Activated B cell treated with CpG ODN at 0.5 μM for 24 hours (primary cell): ENCODE results near the gene ADAMTS17. TPM values are rescaled to one million over a fixed set of nuclear protein-coding genes. Genes with fewer than 3 reads are reported as not detected.

Experiments used
- ATAC-seq: fragments of 200-7000 bp; cut with Tn5 transposase; one replicate; pipeline ENCODE4 v1.10.0; 2021; ENCODE audit warnings: low read depth, mild to moderate bottlenecking, moderate library complexity
- CTCF ChIA-PET: fragments of 350-600 bp; sonication (Branson Sonifier 250); formaldehyde crosslinking; loops from one replicate; lab custom pipeline; 2021; ENCODE audit warnings: antibody characterized with exemption; lab: Charles Lee
- POLR2A ChIA-PET: fragments of 350-600 bp; sonication (Branson Sonifier 250); formaldehyde crosslinking; loops from one replicate; lab custom pipeline; 2021; ENCODE audit warnings: antibody characterized with exemption; lab: Charles Lee
- DNase-seq: peaks from one replicate; pipeline ENCODE4 v3.0.0; 2022
- H3K27ac Mint-ChIP-seq: one replicate; pipeline ENCODE4 v1.8.0; 2020; ENCODE audit warnings: mixed read lengths
- H3K27me3 Mint-ChIP-seq: one replicate; pipeline ENCODE4 v1.8.0; 2021; ENCODE audit warnings: mixed read lengths
- H3K36me3 Mint-ChIP-seq: one replicate; pipeline ENCODE4 v1.8.0; 2021; ENCODE audit warnings: low read depth, mixed read lengths
- H3K4me1 Mint-ChIP-seq: one replicate; pipeline ENCODE4 v1.8.0; 2021; ENCODE audit warnings: mixed read lengths
- H3K4me3 Mint-ChIP-seq: one replicate; pipeline ENCODE4 v1.8.0; 2020; ENCODE audit warnings: mild to moderate bottlenecking, mixed read lengths
- H3K9me3 Mint-ChIP-seq: one replicate; pipeline ENCODE4 v1.8.0; 2020; ENCODE audit warnings: mixed read lengths
- CTCF ChIP-seq: fragments of 200-600 bp; IDR thresholded peaks from one replicate; pipeline ENCODE4 v1.8.0; 2022; ENCODE audit warnings: antibody characterized with exemption, mild to moderate bottlenecking
- intact Hi-C: fragments of 100-400 bp; cut with micrococcal nuclease; formaldehyde crosslinking; loops from one replicate; pipeline ENCODE4 v1.15.1; 2024
- total RNA-seq: library from RNA; stranded (reverse); gene quantifications from 2 replicates; pipeline ENCODE4 v1.2.3, GENCODE V29; 2022

ADAMTS17 gene
- total RNA-seq, 1 donor from 2014 or later, result 1.6 TPM

GRCh38 chr15:100108346-100108745 is 233.4 kb downstream of the ADAMTS17 start:
- ATAC-seq, result no peak
- Mint-ChIP-seq H3K36me3 (no peaks in the 10 kb centered on the region), H3K27ac (no peak overlapping the region), H3K4me3 (no peak overlapping the region), H3K9me3 (no peaks in the 10 kb centered on the region), H3K27me3 (peaks cover 3% of the 10 kb centered on the region), H3K4me1 (no peaks in the 10 kb centered on the region)
- ChIA-PET POLR2A (no interaction called here), CTCF (no interaction called here)
- intact Hi-C loops, result no loop called here
- TF ChIP-seq CTCF, result no peak
- no peak for DNase-seq

GRCh38 chr15:100107606-100108225 is 234.1 kb downstream of the ADAMTS17 start:
- Mint-ChIP-seq H3K4me3 (no peak overlapping the region), H3K4me1 (no peaks in the 10 kb centered on the region), H3K36me3 (no peaks in the 10 kb centered on the region), H3K9me3 (no peaks in the 10 kb centered on the region), H3K27me3 (peaks cover 3% of the 10 kb centered on the region), H3K27ac (no peak overlapping the region)
- ATAC-seq (no peak), DNase-seq (no peak)
- intact Hi-C loops, result no loop called here
- ChIA-PET POLR2A (no interaction called here), CTCF (no interaction called here)
- no peak for TF ChIP-seq CTCF

GRCh38 chr15:100107151-100107550 is 234.6 kb downstream of the ADAMTS17 start:
- ATAC-seq, result no peak
- no peak overlapping the region for H3K4me3 Mint-ChIP-seq
- no peak for TF ChIP-seq CTCF
- H3K27ac Mint-ChIP-seq, result no peak overlapping the region
- H3K9me3 Mint-ChIP-seq, result no peaks in the 10 kb centered on the region
- CTCF ChIA-PET, result no interaction called here
- POLR2A ChIA-PET, result no interaction called here
- no peaks in the 10 kb centered on the region for H3K4me1 Mint-ChIP-seq
- no peak for DNase-seq
- no peaks in the 10 kb centered on the region for H3K36me3 Mint-ChIP-seq
- intact Hi-C loops, result no loop called here
- H3K27me3 Mint-ChIP-seq, result no peaks in the 10 kb centered on the region

GRCh38 chr15:100106732-100107131 is 235.0 kb downstream of the ADAMTS17 start:
- Mint-ChIP-seq H3K36me3 (no peaks in the 10 kb centered on the region), H3K9me3 (no peaks in the 10 kb centered on the region), H3K27me3 (no peaks in the 10 kb centered on the region), H3K4me3 (no peak overlapping the region), H3K27ac (no peak overlapping the region), H3K4me1 (no peaks in the 10 kb centered on the region)
- TF ChIP-seq CTCF, result no peak
- DNase-seq (no peak), ATAC-seq (no peak)
- intact Hi-C loops, result no loop called here
- POLR2A ChIA-PET, result no interaction called here
- CTCF ChIA-PET, result no interaction called here

GRCh38 chr15:100105101-100105500 is 236.7 kb downstream of the ADAMTS17 start:
- Mint-ChIP-seq H3K4me1 (no peaks in the 10 kb centered on the region), H3K27me3 (no peaks in the 10 kb centered on the region), H3K36me3 (no peaks in the 10 kb centered on the region), H3K27ac (no peak overlapping the region), H3K9me3 (no peaks in the 10 kb centered on the region), H3K4me3 (no peak overlapping the region)
- TF ChIP-seq CTCF, result no peak
- ATAC-seq, result no peak
- POLR2A ChIA-PET, result no interaction called here
- CTCF ChIA-PET, result no interaction called here
- no peak for DNase-seq
- intact Hi-C loops, result no loop called here
